ENCODE measurements around the gene NUP50. TPM values are rescaled to one million over a fixed set of nuclear protein-coding genes. Genes with fewer than 3 reads are reported as not detected.

The NUP50 gene
- total RNA-seq, 1 experiment from 2014 or later: 128 TPM

DNA sequence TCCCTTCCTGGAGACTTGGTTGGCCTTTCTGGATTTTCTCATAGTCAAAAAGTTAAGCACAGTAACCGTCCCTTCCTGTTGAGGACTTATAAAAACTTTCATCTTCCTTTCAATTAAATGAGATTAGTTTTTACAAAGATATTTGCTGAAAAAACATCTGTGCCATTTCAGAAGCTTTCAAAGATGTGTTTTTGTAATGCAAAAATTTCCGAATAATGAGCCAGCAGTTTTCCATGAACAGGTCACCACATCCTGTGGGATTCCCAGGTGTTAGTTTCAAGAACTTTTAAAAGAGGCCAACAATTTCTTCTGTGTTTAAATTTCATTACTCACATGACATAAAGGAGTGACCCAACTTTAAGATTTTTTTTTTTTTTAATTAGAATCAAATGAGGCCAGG lies 18.0 kb downstream of the NUP50 start:
- Histone ChIP-seq H3K4me3 (ENCODE audit: low read depth, low read length) (no peak overlapping the region), H3K4me1 (no peaks in the 10 kb centered on the region), H3K36me3 (ENCODE audit: control insufficient read depth, insufficient read depth, low read length) (peaks cover 7% of the 10 kb centered on the region), H3K27me3 (replicated peaks; ENCODE audit: control insufficient read depth, insufficient read depth, low read length) (no peaks in the 10 kb centered on the region), H3K9me3 (no peaks in the 10 kb centered on the region)
- Mint-ChIP-seq H3K36me3 (ENCODE audit: insufficient read depth, unreplicated experiment) (peaks cover 95% of the 10 kb centered on the region), H3K27me3 (ENCODE audit: insufficient read depth, unreplicated experiment) (no peaks in the 10 kb centered on the region), H3K9me3 (ENCODE audit: unreplicated experiment) (no peaks in the 10 kb centered on the region), H3K4me1 (ENCODE audit: low read depth, unreplicated experiment) (no peaks in the 10 kb centered on the region), H3K4me3 (ENCODE audit: unreplicated experiment) (no peak overlapping the region), H3K27ac (ENCODE audit: unreplicated experiment) (no peak overlapping the region)
- no TSS peak for BruUV-seq (replicated peaks)
- ChIA-PET CTCF (no interaction called here), POLR2A (no interaction called here)
- TF ChIP-seq, protein P1, sequence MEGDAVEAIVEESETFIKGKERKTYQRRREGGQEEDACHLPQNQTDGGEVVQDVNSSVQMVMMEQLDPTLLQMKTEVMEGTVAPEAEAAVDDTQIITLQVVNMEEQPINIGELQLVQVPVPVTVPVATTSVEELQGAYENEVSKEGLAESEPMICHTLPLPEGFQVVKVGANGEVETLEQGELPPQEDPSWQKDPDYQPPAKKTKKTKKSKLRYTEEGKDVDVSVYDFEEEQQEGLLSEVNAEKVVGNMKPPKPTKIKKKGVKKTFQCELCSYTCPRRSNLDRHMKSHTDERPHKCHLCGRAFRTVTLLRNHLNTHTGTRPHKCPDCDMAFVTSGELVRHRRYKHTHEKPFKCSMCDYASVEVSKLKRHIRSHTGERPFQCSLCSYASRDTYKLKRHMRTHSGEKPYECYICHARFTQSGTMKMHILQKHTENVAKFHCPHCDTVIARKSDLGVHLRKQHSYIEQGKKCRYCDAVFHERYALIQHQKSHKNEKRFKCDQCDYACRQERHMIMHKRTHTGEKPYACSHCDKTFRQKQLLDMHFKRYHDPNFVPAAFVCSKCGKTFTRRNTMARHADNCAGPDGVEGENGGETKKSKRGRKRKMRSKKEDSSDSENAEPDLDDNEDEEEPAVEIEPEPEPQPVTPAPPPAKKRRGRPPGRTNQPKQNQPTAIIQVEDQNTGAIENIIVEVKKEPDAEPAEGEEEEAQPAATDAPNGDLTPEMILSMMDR (IDR thresholded peaks at IDR 0.05; ENCODE audit: insufficient read depth in 1 of 2, low read depth in 1 of 2, low read length in 1 of 2, severe bottlenecking in 1 of 2, unreplicated experiment in 1 of 2): no peak
- intact Hi-C loops (cut with micrococcal nuclease; ENCODE audit: unreplicated experiment): no loop called here
- no peak for DNase-seq

- H3K4me1 Mint-ChIP-seq (ENCODE audit: low read depth, unreplicated experiment): peaks cover 4% of the 10 kb centered on the region
- TF ChIP-seq, protein P1 (IDR thresholded peaks at IDR 0.05; ENCODE audit: insufficient read depth in 1 of 2, low read depth in 1 of 2, low read length in 1 of 2, severe bottlenecking in 1 of 2, unreplicated experiment in 1 of 2): no peak
- no peak overlapping the region for H3K27ac Mint-ChIP-seq (ENCODE audit: unreplicated experiment)
- POLR2A ChIA-PET: no interaction called here
- DNase-seq: no peak
- H3K4me3 ChIP-seq (ENCODE audit: low read depth, low read length): no peak overlapping the region
- intact Hi-C loops (cut with micrococcal nuclease; ENCODE audit: unreplicated experiment): no loop called here
- no peaks in the 10 kb centered on the region for H3K9me3 Mint-ChIP-seq (ENCODE audit: unreplicated experiment)
- no peaks in the 10 kb centered on the region; the same call in 1 of the 2 replicates for H3K4me1 ChIP-seq
- H3K27me3 Mint-ChIP-seq (ENCODE audit: insufficient read depth, unreplicated experiment): no peaks in the 10 kb centered on the region
- peaks cover 91% of the 10 kb centered on the region for H3K36me3 Mint-ChIP-seq (ENCODE audit: insufficient read depth, unreplicated experiment)
- H3K27me3 ChIP-seq (replicated peaks; ENCODE audit: control insufficient read depth, insufficient read depth, low read length): no peaks in the 10 kb centered on the region
- H3K36me3 ChIP-seq (ENCODE audit: control insufficient read depth, insufficient read depth, low read length): peaks cover 6% of the 10 kb centered on the region
- no peaks in the 10 kb centered on the region for H3K9me3 ChIP-seq
- H3K4me3 Mint-ChIP-seq (ENCODE audit: unreplicated experiment): no peak overlapping the region
- no TSS peak for BruUV-seq (replicated peaks)
- CTCF ChIA-PET: no interaction called here
Observed at GRCh38 chr22:45183974-45184373, 20.2 kb downstream of the NUP50 start.

DNA sequence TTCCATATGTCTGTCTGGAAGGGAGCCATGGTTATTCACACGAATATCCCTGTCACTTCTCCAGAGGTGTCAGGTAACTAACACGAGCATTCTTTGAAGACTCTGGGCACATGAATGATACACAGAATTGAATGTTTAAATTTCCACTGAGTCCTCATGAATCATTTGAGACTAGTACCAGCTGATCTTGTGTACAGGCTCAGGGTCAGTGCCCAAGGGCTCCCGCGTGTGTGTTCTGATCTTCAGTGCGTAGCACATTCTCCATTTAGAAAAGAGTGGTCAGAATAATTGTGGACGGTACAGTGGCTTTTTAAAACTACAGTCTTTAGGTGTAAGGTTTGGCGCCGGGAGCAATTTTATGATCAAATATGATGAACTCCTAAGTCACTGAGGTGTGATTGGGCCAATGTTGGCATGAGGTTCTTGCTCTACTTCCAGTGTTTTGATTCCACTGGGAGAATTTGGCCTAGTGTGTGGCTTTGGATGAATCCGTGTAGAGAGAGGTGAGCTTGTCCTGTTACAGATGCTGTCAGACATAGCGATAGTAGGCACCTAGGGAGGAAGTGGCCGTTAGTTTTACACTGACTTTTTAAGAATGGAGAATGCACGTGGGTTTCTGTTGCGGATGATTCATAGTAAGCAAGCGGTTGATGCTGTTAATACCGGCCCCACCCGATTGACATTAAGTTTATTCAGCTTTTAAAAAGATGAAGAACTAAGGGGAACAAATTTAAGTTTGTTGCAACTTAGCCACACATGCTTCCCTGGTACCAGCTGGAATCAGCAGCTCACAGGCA lies 22.2 kb downstream of the NUP50 start:
- no peaks in the 10 kb centered on the region for H3K9me3 Mint-ChIP-seq (ENCODE audit: unreplicated experiment)
- intact Hi-C loops (cut with micrococcal nuclease; ENCODE audit: unreplicated experiment): no loop called here
- peaks cover 7% of the 10 kb centered on the region for H3K4me1 Mint-ChIP-seq (ENCODE audit: low read depth, unreplicated experiment)
- no TSS peak for BruUV-seq (replicated peaks)
- H3K4me3 ChIP-seq (ENCODE audit: low read depth, low read length): no peak overlapping the region
- ChIA-PET CTCF (no interaction called here), POLR2A (no interaction called here)
- no peak for DNase-seq
- no peaks in the 10 kb centered on the region; the same call in 1 of the 2 replicates for H3K4me1 ChIP-seq
- TF ChIP-seq, protein P1 (IDR thresholded peaks at IDR 0.05; ENCODE audit: insufficient read depth in 1 of 2, low read depth in 1 of 2, low read length in 1 of 2, severe bottlenecking in 1 of 2, unreplicated experiment in 1 of 2): no peak
- peaks cover 74% of the 10 kb centered on the region for H3K36me3 Mint-ChIP-seq (ENCODE audit: insufficient read depth, unreplicated experiment)
- no peaks in the 10 kb centered on the region for H3K27me3 Mint-ChIP-seq (ENCODE audit: insufficient read depth, unreplicated experiment)
- H3K4me3 Mint-ChIP-seq (ENCODE audit: unreplicated experiment): no peak overlapping the region
- peaks cover 6% of the 10 kb centered on the region for H3K36me3 ChIP-seq (ENCODE audit: control insufficient read depth, insufficient read depth, low read length)
- no peaks in the 10 kb centered on the region for H3K9me3 ChIP-seq
- no peak overlapping the region for H3K27ac Mint-ChIP-seq (ENCODE audit: unreplicated experiment)
- H3K27me3 ChIP-seq (replicated peaks; ENCODE audit: control insufficient read depth, insufficient read depth, low read length): no peaks in the 10 kb centered on the region

Measured in Caco-2 (cell line).